ENCODE data around the gene CCL18. TPM values are rescaled to one million over a fixed set of nuclear protein-coding genes. Genes with fewer than 3 reads are reported as not detected.

CCL18 gene
- polyA plus RNA-seq, 1 donor from 2014 or later = not detected

Other genes with a start within 250 kb of the CCL18 start
- not detected for gene HEATR9, start 195.4 kb upstream of the CCL18 start, polyA plus RNA-seq
- gene CCL5, start 183.9 kb upstream of the CCL18 start, polyA plus RNA-seq = 66.3 TPM
- gene RDM1, start 133.5 kb upstream of the CCL18 start, polyA plus RNA-seq = not detected
- not detected for gene LYZL6, start 120.6 kb upstream of the CCL18 start, polyA plus RNA-seq
- not detected for gene CCL16, start 82.8 kb upstream of the CCL18 start, polyA plus RNA-seq
- not detected for gene CCL14, start 77.5 kb upstream of the CCL18 start, polyA plus RNA-seq
- not detected for gene CCL15, start 62.7 kb upstream of the CCL18 start, polyA plus RNA-seq
- gene CCL23, start 46.3 kb upstream of the CCL18 start, polyA plus RNA-seq = not detected
- gene CCL3, start 25.9 kb downstream of the CCL18 start, polyA plus RNA-seq = 1.2 TPM
- 8.4 TPM for gene CCL4, start 39.6 kb downstream of the CCL18 start, polyA plus RNA-seq
- gene TBC1D3B, start 112.4 kb downstream of the CCL18 start, polyA plus RNA-seq = 0.84 TPM
- 0.53 TPM for gene CCL3L1, start 132.5 kb downstream of the CCL18 start, polyA plus RNA-seq
- not detected for gene CCL4L2, start 146.8 kb downstream of the CCL18 start, polyA plus RNA-seq
- gene TBC1D3I, start 200.3 kb downstream of the CCL18 start, polyA plus RNA-seq = not detected

Data from IgD-negative memory B cell (primary cell).